HG03103 (cell line): ENCODE measurements around the gene SLC38A6.
A peak's percentile ranks its signal among the peaks of the same experiment; 100 is the strongest.
"Not testable (repeated sequence)": the region's sequence is repeated elsewhere in the genome, so short reads cannot be mapped to it uniquely, and the experiment has no call there.

Experiments
- ATAC-seq: cut with Tn5 transposase; IDR thresholded peaks from one replicate; pipeline ENCODE4 v1.9.1; 2021; ENCODE audit warnings: low read depth; ENCODE audit not compliant: unreplicated experiment

Gene SLC38A6

GRCh38 chr14:61048640-61049039 is 67.6 kb downstream of the SLC38A6 start:
- ATAC-seq: no peak

- no peak for ATAC-seq
These were observed 69.4 kb downstream of the SLC38A6 start for GRCh38 chr14:61050417-61050816.

GRCh38 chr14:61051051-61051450 is 70.0 kb downstream of the SLC38A6 start:
- ATAC-seq: no peak

GRCh38 chr14:61051621-61052020 is 70.6 kb downstream of the SLC38A6 start:
- ATAC-seq: no peak

GRCh38 chr14:61063461-61063860 is 82.4 kb downstream of the SLC38A6 start:
- ATAC-seq: no peak

- no peak for ATAC-seq
These were observed 83.2 kb downstream of the SLC38A6 start for GRCh38 chr14:61064210-61064609.

- no peak for ATAC-seq
These were observed 83.8 kb downstream of the SLC38A6 start for GRCh38 chr14:61064856-61065255.

GRCh38 chr14:61065656-61066055 is 84.6 kb downstream of the SLC38A6 start:
- ATAC-seq: no peak

- ATAC-seq: not testable (repeated sequence)
These were observed 91.4 kb downstream of the SLC38A6 start for GRCh38 chr14:61072442-61072841.

GRCh38 chr14:61074852-61075251 is 93.8 kb downstream of the SLC38A6 start:
- ATAC-seq: no peak

GRCh38 chr14:61076556-61076955 is 95.5 kb downstream of the SLC38A6 start:
- no peak for ATAC-seq

- no peak for ATAC-seq
These were observed 96.4 kb downstream of the SLC38A6 start for GRCh38 chr14:61077437-61077836.

GRCh38 chr14:61077951-61078720 is 97.1 kb downstream of the SLC38A6 start:
- no peak for ATAC-seq

- ATAC-seq: peak; percentile 68
These were observed 99.6 kb downstream of the SLC38A6 start for GRCh38 chr14:61080591-61081010.

- no peak for ATAC-seq
These were observed 107.0 kb downstream of the SLC38A6 start for GRCh38 chr14:61088081-61088480.

- no peak for ATAC-seq
These were observed 108.2 kb downstream of the SLC38A6 start for GRCh38 chr14:61089126-61089750.

GRCh38 chr14:61090432-61091216 is 109.6 kb downstream of the SLC38A6 start:
- ATAC-seq: no peak

- no peak for ATAC-seq
These were observed 110.7 kb downstream of the SLC38A6 start for GRCh38 chr14:61091657-61092273.

GRCh38 chr14:61098096-61098495 is 117.1 kb downstream of the SLC38A6 start:
- ATAC-seq: not testable (repeated sequence)

GRCh38 chr14:61098721-61099120 is 117.7 kb downstream of the SLC38A6 start:
- ATAC-seq: no peak
